ENCODE data around the gene FRMPD4.

FRMPD4 gene

DNA sequence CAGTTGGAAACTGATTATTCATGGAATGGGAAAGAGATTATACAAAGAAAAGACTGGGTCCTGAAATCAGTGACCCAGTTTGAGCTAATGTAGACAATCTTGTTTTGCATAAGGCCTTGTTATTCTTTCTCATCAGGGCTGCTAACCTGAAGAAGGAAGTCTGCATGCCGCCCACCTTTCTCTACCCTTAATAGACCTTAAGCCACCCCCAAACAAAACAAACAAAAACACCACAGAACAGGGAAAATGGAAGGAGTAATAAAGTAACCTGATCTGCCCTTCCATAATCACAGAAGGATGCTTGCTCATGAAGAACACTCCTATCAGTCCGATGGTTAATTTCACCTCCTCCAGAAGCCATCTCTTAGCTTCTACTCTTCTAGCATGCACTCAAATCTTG, 288.1 kb downstream of the FRMPD4 start:
- DNase-seq, result no peak

DNA sequence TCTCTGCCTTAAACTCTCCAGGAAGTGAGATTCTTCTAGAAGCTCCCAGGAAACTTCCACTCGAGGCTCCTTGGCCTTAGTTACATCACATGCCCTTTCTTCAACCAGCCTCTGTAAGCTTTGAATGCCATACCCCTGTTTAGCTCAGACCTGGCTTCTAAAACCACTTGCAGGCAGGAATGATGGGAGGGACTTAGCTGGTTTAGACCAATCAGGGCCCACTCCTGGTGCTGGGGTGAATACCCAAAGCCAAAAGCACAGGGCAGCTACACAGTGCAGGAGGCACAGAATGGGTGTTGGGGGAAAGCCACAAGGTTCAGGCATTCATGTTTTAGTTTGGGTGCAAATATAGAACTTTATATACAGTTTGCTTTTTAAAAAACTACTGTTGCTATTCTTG, 296.2 kb downstream of the FRMPD4 start:
- DNase-seq, result no peak

- DNase-seq, result no peak
Measured at GRCh38 chrX:12439416-12439815, 301.1 kb downstream of the FRMPD4 start.

DNA sequence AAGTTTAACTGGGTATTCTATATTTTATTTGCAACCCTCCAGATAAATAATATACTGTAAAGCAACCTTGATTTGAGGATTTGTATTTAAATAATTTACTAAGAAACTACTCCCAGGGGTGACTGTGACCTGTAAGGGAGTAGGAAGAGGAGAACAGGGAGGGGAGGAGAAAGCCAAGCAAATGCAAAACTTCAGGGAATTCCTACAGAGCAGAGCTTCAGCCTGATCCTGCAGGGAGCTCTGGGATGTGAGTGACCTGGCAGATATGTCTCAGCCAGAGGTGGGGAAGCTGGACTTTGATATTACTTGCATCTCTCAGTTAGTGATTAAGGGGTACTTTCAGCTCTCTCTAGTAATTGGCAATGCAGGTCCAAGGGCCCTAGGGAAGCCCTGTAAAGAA, 302.0 kb downstream of the FRMPD4 start:
- DNase-seq, result no peak

GRCh38 chrX:12441381-12442128, 303.3 kb downstream of the FRMPD4 start:
- peak in 1 of 58 donors; percentile 0 for DNase-seq

DNA sequence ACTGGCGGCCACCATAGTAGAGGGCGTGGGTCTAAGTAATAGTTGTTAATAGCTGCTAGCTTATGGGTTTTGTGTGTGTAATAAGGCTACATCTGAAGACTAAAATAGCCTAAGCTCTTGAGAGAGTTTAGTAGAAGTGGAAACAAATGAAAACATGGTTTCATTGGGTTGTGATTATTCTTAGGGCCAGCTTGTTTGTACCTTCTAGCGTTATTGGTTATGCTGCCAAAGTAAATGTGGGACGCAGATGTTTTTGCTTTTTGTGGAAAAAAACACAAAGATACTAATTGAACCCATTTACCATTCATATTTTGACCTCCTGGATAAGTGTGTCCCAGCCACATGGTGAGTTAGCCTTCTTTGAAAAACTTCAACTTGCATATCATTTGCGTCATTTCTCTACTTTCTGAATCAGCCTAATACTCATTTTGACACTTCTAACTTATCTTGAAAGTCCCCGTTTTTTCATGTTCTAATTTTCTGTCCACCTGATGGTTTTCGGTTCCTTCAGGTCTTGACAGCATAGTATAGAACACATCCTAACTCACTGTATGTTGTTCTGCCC, 305.3 kb downstream of the FRMPD4 start:
- no peak for DNase-seq

DNA sequence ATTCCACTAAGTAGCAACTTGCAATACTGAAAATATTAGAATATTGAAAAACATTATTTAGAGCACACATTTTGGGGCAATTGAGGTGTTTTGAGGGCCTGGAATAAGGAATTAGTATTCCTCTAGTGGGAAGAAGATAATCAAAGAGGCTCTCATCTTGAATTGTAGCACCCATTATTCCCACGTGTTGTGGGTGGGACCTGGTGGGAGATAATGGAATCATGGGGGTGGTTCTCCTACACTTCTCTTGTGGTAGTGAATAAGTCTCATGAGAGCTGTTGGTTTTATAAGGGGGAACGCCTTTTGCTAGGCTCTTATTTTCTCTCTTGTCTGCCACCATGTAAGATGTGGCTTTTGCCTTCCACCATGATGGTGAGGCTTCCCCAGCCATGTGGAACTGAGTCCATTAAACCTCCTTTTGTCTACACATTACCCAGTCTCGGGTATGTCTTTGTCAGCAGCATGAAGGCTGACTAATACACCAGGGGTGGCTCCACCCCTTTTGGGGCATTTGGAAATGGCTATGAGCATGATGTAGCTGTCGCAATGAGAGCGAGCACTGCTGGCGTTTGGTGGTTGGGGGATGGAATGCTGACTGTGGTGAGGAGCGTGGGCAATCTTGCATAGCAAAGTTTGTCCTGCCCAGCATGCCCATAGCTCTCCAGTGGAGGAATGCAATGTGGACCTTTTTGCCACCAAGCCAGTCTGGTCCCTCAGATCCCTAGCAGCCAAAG, 308.2 kb downstream of the FRMPD4 start:
- DNase-seq, result no peak

GRCh38 chrX:12447448-12448064, 309.3 kb downstream of the FRMPD4 start:
- DNase-seq, result no peak

DNA sequence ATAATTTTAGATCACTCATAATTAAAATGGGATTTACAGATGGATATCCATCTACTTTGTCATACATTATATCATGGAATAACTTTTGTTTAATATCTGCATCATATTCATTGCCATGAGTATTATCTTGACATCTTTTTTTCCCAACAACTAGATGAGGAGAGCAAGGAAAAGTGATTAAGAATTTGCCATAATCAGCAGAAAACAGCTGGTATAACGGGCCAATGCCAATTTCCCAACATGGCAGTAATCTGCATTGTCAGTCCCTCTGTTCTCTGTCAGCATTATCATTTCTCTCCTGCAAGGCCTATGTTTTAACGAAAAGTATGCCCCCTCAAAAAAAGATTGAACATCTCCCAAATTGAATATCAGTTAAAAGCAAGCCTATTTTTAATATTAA, 314.0 kb downstream of the FRMPD4 start:
- no peak for DNase-seq

DNA sequence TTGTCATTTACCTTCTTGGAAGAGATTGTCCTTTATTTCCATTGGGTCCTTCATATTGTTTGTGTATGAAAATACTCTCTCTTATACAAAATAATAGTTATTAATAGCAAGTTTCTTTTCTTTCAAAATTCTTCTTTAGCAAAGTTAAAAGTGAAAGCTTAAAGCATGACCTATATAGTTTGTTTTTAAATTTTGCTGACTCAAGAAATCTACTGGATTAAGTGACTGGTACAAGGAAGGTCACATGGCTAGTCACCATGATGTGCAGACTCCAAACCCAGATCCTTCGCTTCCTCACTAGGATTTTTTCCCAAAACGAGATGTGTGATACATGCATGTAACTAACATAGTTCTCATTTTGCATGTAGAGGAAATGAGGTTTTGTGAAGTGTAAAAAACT, 322.7 kb downstream of the FRMPD4 start:
- no peak for DNase-seq

DNA sequence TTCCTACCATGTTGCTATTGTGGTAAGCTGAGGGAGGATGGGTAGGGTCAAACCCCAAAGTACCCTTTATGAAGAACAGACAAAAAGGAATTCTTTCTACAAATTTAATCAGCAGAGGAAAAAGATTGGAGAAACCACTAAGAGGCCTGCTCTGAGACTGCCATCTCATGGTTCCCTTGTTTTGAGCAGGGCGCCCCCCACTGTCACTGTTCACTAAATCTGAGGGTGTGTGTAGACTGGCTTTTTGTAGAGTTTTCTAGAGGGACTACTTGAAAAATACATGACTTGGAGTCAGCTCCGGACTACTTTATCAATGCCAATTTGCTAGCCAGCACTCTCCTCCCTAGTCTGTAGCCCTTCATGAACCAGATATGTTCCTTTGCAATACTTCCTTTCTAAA, 324.8 kb downstream of the FRMPD4 start:
- DNase-seq, result no peak

GRCh38 chrX:12463873-12464272, 325.6 kb downstream of the FRMPD4 start:
- DNase-seq, result no peak

DNA sequence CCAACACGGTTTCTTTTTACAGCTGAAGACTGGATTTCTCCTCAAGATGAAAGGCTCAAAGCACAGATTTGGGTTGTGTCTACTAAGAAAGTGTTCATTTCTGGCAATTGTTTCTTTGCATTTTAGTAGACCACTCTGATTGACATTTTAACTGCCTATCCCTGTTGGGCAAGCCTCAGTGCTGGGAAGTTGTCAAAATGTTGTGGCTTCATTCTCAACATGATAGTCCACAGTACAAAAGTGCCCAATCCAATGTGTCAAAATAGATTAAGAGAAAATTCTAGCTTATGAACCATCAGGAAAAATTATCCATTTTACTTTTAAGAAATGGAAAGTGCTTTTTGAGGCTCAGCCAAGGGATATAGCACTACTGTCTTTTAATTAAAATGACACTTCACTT, 329.0 kb downstream of the FRMPD4 start:
- no peak for DNase-seq

DNA sequence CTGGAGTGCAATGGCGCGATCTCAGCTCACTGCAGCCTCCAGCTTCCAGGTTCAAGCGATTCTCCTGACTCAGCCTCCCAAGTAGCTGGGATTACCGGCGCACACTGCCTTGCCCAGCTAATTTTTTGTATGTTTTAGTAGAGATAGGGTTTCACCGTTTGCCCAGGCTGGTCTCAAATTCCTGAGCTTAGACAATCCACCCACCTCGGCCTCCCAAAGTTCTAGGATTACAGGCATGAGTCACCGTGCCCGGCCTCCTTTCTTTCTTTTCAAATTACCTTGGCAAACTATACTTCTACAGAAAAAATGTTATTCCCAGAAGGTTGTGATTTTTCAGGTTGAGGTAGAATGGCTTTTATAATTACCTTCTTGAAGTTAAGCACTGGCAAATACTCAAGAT, 331.0 kb downstream of the FRMPD4 start:
- DNase-seq, result no peak

- DNase-seq, result no peak
Measured at GRCh38 chrX:12471061-12471460, 332.8 kb downstream of the FRMPD4 start.

DNA sequence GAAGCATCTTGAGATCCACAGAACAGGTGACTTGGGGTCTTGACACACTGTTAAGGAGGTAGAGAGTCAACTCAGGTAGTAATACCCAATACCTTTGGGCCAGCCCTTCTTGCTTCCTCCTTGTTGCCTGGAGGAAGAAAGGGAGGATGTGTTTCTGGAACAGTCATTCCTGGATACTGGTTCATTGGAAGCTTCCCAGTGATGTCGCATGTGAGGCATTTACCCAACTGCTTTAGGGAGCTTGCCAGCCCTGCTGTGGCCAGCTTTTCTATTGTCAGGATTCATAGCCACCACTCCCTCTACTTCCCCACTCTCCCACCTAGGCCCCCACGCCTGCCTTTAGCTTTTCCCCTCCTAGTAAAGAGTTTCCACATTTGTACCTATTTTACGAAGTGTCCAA, 342.7 kb downstream of the FRMPD4 start:
- DNase-seq, result no peak

DNA sequence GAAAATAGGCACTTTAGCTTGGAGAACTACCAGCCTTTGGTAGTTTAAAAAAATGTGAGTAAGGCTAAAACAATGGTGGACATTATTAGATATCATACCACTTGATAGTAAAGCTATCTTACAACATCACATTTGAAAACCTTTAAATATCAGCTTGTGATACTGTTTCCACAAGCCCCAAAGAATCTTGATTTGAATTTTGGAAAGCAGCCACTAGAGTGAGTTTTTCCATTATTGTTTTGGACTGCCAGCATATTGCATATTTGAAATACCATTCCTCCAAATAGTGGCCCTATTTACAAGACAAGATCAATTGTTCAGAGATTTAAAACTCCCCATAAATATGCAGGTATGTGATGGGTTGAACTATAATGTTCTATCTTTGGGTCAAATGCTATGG, 349.9 kb downstream of the FRMPD4 start:
- DNase-seq, result no peak

- no peak for DNase-seq
Measured at GRCh38 chrX:12488771-12489170, 350.5 kb downstream of the FRMPD4 start.

DNA sequence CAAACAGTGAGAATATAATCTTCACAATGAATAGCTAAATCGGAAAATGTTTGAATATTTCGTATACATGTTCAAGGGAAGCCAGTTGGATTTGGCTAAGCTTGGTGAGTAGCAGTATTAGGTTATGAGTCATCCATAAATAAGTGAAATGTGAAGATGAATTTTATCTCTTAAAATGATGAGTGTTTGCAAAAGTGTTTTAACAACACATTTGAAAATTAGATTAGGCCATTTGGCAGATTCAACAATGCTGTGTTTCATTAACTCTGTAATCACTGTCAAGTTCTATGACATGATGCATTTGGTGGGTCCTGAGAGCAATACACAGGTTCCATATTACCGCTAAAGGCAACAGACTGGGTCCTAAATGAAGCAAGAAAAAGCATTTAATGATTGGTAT, 351.1 kb downstream of the FRMPD4 start:
- DNase-seq, result no peak

- DNase-seq, result no peak
Measured at GRCh38 chrX:12494400-12495138, 356.3 kb downstream of the FRMPD4 start.

GRCh38 chrX:12496343-12496742, 358.1 kb downstream of the FRMPD4 start:
- DNase-seq, result no peak
